ENCODE measurements around the gene PDPK1. TPM values are rescaled to one million over a fixed set of nuclear protein-coding genes. Genes with fewer than 3 reads are reported as not detected.
"Not testable (repeated sequence)": the region's sequence is repeated elsewhere in the genome, so short reads cannot be mapped to it uniquely, and the experiment has no call there.

The PDPK1 gene
- total RNA-seq, 1 donor from 2014 or later, result 11.8 TPM

GRCh38 chr16:2614761-2615191, 77.0 kb downstream of the PDPK1 start:
- Histone ChIP-seq H3K27me3 (ENCODE audit: control insufficient read depth, insufficient read depth, low read length) (no peaks in the 10 kb centered on the region), H3K36me3 (ENCODE audit: control insufficient read depth, insufficient read depth, low read length) (peaks cover 13% of the 10 kb centered on the region), H3K4me3 (ENCODE audit: low read depth, low read length) (no peak overlapping the region)
- no peak for FAIRE-seq
- DNase-seq (ENCODE audit: low read depth), result no peak
- no peak for TF ChIP-seq CTCF (IDR thresholded peaks at IDR 0.05; ENCODE audit: insufficient read depth, low read length, severe bottlenecking)

- H3K4me3 ChIP-seq (ENCODE audit: low read depth, low read length); H3K36me3 ChIP-seq (ENCODE audit: control insufficient read depth, insufficient read depth, low read length); H3K27me3 ChIP-seq (ENCODE audit: control insufficient read depth, insufficient read depth, low read length); FAIRE-seq; DNase-seq (ENCODE audit: low read depth): not testable (repeated sequence)
These were observed 81.1 kb downstream of the PDPK1 start for GRCh38 chr16:2618964-2619363.

GRCh38 chr16:2619628-2620027, 81.8 kb downstream of the PDPK1 start:
- H3K36me3 ChIP-seq (ENCODE audit: control insufficient read depth, insufficient read depth, low read length); FAIRE-seq; H3K27me3 ChIP-seq (ENCODE audit: control insufficient read depth, insufficient read depth, low read length); DNase-seq (ENCODE audit: low read depth); H3K4me3 ChIP-seq (ENCODE audit: low read depth, low read length): not testable (repeated sequence)
- TF ChIP-seq CTCF (IDR thresholded peaks at IDR 0.05; ENCODE audit: insufficient read depth, low read length, severe bottlenecking), result peak; percentile 24

- FAIRE-seq; DNase-seq (ENCODE audit: low read depth); H3K36me3 ChIP-seq (ENCODE audit: control insufficient read depth, insufficient read depth, low read length): not testable (repeated sequence)
These were observed 83.0 kb downstream of the PDPK1 start for GRCh38 chr16:2620870-2621269.

GRCh38 chr16:2621395-2621794, 83.6 kb downstream of the PDPK1 start:
- not testable (repeated sequence) for H3K4me3 ChIP-seq (ENCODE audit: low read depth, low read length); H3K27me3 ChIP-seq (ENCODE audit: control insufficient read depth, insufficient read depth, low read length); FAIRE-seq; DNase-seq (ENCODE audit: low read depth); H3K36me3 ChIP-seq (ENCODE audit: control insufficient read depth, insufficient read depth, low read length)

More at GRCh38 chr16:2620870-2621269, 83.0 kb downstream of the PDPK1 start:
- not testable (repeated sequence) for H3K4me3 ChIP-seq (ENCODE audit: low read depth, low read length); H3K27me3 ChIP-seq (ENCODE audit: control insufficient read depth, insufficient read depth, low read length)

- not testable (repeated sequence) for H3K36me3 ChIP-seq (ENCODE audit: control insufficient read depth, insufficient read depth, low read length); DNase-seq (ENCODE audit: low read depth); H3K27me3 ChIP-seq (ENCODE audit: control insufficient read depth, insufficient read depth, low read length); FAIRE-seq; H3K4me3 ChIP-seq (ENCODE audit: low read depth, low read length)
These were observed 89.3 kb downstream of the PDPK1 start for GRCh38 chr16:2627075-2627474.

- not testable (repeated sequence) for H3K27me3 ChIP-seq (ENCODE audit: control insufficient read depth, insufficient read depth, low read length); H3K36me3 ChIP-seq (ENCODE audit: control insufficient read depth, insufficient read depth, low read length); H3K4me3 ChIP-seq (ENCODE audit: low read depth, low read length); DNase-seq (ENCODE audit: low read depth)
- peak; percentile 52 for FAIRE-seq
These were observed 93.4 kb downstream of the PDPK1 start for GRCh38 chr16:2631203-2631602.

- not testable (repeated sequence) for FAIRE-seq
These were observed 94.5 kb downstream of the PDPK1 start for GRCh38 chr16:2632291-2632690.

GRCh38 chr16:2639071-2639721, 101.4 kb downstream of the PDPK1 start:
- peak; percentile 23 for FAIRE-seq
- not testable (repeated sequence) for H3K36me3 ChIP-seq (ENCODE audit: control insufficient read depth, insufficient read depth, low read length); H3K4me3 ChIP-seq (ENCODE audit: low read depth, low read length); H3K27me3 ChIP-seq (ENCODE audit: control insufficient read depth, insufficient read depth, low read length); DNase-seq (ENCODE audit: low read depth)

More at GRCh38 chr16:2632291-2632690, 94.5 kb downstream of the PDPK1 start:
- not testable (repeated sequence) for H3K4me3 ChIP-seq (ENCODE audit: low read depth, low read length); DNase-seq (ENCODE audit: low read depth); H3K27me3 ChIP-seq (ENCODE audit: control insufficient read depth, insufficient read depth, low read length); H3K36me3 ChIP-seq (ENCODE audit: control insufficient read depth, insufficient read depth, low read length)

- not testable (repeated sequence) for FAIRE-seq; H3K36me3 ChIP-seq (ENCODE audit: control insufficient read depth, insufficient read depth, low read length); H3K4me3 ChIP-seq (ENCODE audit: low read depth, low read length); H3K27me3 ChIP-seq (ENCODE audit: control insufficient read depth, insufficient read depth, low read length); DNase-seq (ENCODE audit: low read depth)
These were observed 101.9 kb downstream of the PDPK1 start for GRCh38 chr16:2639722-2640072.

GRCh38 chr16:2642561-2642960, 104.7 kb downstream of the PDPK1 start:
- H3K36me3 ChIP-seq (ENCODE audit: control insufficient read depth, insufficient read depth, low read length); FAIRE-seq; H3K4me3 ChIP-seq (ENCODE audit: low read depth, low read length); H3K27me3 ChIP-seq (ENCODE audit: control insufficient read depth, insufficient read depth, low read length); DNase-seq (ENCODE audit: low read depth): not testable (repeated sequence)

GRCh38 chr16:2644754-2645453, 107.1 kb downstream of the PDPK1 start:
- not testable (repeated sequence) for DNase-seq (ENCODE audit: low read depth); H3K36me3 ChIP-seq (ENCODE audit: control insufficient read depth, insufficient read depth, low read length); H3K27me3 ChIP-seq (ENCODE audit: control insufficient read depth, insufficient read depth, low read length); H3K4me3 ChIP-seq (ENCODE audit: low read depth, low read length); FAIRE-seq
